Activated naive CD8-positive, alpha-beta T cell treated with anti-CD3 and anti-CD28 coated beads, Interleukin-2, amount 10 ng/mL, durations not matched to agents 7 days and 5 days (primary cell): Measurements from ENCODE around the gene ACKR3. TPM values are rescaled to one million over a fixed set of nuclear protein-coding genes. Genes with fewer than 3 reads are reported as not detected.

ENCODE experiments used
- ATAC-seq: fragments of 150-1000 bp; cut with Tn5 transposase; one replicate; pipeline ENCODE4 v1.10.0; 2021; ENCODE audit warnings: low read depth, moderate library complexity
- POLR2A ChIA-PET: fragments of 350-600 bp; sonication (Branson Sonifier 250); formaldehyde crosslinking; loops from one replicate; lab custom pipeline; 2021; ENCODE audit warnings: antibody characterized with exemption; lab: Charles Lee
- DNase-seq: peaks from one replicate; pipeline ENCODE4 v3.0.0; 2021
- H3K27ac Mint-ChIP-seq: one replicate; pipeline ENCODE4 v1.8.0; 2022; ENCODE audit warnings: mild to moderate bottlenecking, mixed read lengths
- H3K27me3 Mint-ChIP-seq: one replicate; pipeline ENCODE4 v1.8.0; 2022; ENCODE audit warnings: mild to moderate bottlenecking, moderate library complexity, mixed read lengths
- H3K36me3 Mint-ChIP-seq: one replicate; pipeline ENCODE4 v1.8.0; 2021; ENCODE audit warnings: mild to moderate bottlenecking, mixed read lengths
- H3K4me1 Mint-ChIP-seq: one replicate; pipeline ENCODE4 v1.8.0; 2021; ENCODE audit warnings: mixed read lengths
- H3K4me3 Mint-ChIP-seq: one replicate; pipeline ENCODE4 v1.8.0; 2022; ENCODE audit warnings: mild to moderate bottlenecking, moderate library complexity, mixed read lengths
- H3K9me3 Mint-ChIP-seq: one replicate; pipeline ENCODE4 v1.8.0; 2021; ENCODE audit warnings: mixed read lengths
- total RNA-seq, 2 experiments: library from RNA; stranded (reverse); gene quantifications; one replicate each; pipeline ENCODE4 v1.2.3, GENCODE V29; 2021

Gene ACKR3
- total RNA-seq, 2 experiments from 2014 or later = 4.4 to 4.5 TPM

DNA sequence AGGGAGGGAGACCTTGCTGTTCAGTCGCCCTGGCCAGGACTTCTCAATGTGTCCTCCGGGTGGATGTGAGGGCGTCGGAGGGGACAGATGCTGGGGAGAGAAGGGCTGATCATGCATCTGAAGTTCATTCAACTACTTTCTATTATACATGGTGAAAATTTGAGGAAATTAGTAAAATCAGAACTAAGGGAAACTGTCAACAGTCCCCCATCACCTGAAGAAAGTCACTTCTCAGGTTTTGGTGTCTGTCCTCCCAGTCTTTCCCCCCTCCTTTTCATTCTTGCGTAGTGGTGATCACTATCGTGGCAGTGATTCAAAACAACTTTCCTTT, 17.4 kb upstream of the ACKR3 start:
- DNase-seq (no peak), ATAC-seq (no peak)
- Mint-ChIP-seq H3K4me3 (no peak overlapping the region), H3K9me3 (peaks cover 14% of the 10 kb centered on the region), H3K27me3 (no peaks in the 10 kb centered on the region), H3K27ac (peak overlapping the region; percentile 2), H3K4me1 (peaks cover 67% of the 10 kb centered on the region), H3K36me3 (peaks cover 76% of the 10 kb centered on the region)
- POLR2A ChIA-PET = no interaction called here

DNA sequence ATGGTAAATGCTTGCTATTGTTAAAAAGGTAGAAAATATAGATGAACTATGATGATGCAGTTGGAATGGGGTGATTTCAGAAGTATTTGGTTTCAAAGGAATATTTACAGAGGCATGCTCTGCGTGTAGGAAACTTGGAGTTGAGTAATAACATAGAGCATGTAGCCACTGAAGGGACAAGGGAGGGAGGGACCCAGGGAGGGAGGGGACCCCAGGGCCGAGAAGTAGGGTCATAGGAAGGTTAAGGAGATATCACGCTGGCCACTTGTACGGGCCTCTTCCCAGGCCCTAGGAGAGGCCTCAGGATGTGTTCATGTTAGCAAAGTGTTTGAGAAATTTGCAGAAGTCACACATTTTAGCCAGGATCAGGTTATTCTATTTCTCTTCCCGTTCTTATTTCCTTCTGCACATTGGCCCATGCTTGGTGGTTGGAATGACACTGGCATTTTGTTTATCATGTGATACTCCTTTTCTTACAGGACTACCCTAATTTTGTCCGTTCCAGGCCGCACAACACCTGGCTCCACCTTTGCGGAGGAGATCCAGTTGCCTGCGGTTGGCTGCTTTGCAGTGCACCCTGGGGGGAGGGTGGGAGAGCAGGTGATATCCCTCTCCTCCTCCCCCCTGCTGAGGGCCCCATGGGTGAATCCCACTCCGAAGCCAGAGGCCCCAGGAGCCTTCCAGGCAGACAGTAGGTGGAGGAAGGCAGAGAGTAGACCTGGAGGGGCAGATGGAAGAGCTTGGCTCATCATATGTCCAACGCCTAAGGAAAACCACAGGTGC, 16.9 kb upstream of the ACKR3 start:
- Mint-ChIP-seq H3K9me3 (peaks cover 14% of the 10 kb centered on the region), H3K36me3 (peaks cover 79% of the 10 kb centered on the region), H3K27me3 (no peaks in the 10 kb centered on the region), H3K4me3 (no peak overlapping the region), H3K27ac (peak overlapping the region; percentile 2), H3K4me1 (peaks cover 66% of the 10 kb centered on the region)
- ATAC-seq (no peak), DNase-seq (no peak)
- POLR2A ChIA-PET = no interaction called here

GRCh38 chr2:236553522-236553921, 16.1 kb upstream of the ACKR3 start:
- Mint-ChIP-seq H3K9me3 (peaks cover 14% of the 10 kb centered on the region), H3K4me1 (peaks cover 63% of the 10 kb centered on the region), H3K36me3 (peaks cover 74% of the 10 kb centered on the region), H3K27ac (peak overlapping the region; percentile 50), H3K4me3 (no peak overlapping the region), H3K27me3 (no peaks in the 10 kb centered on the region)
- POLR2A ChIA-PET = no interaction called here
- no peak for DNase-seq
- ATAC-seq = no peak

- no peaks in the 10 kb centered on the region for H3K27me3 Mint-ChIP-seq
- peaks cover 14% of the 10 kb centered on the region for H3K9me3 Mint-ChIP-seq
- peak overlapping the region; percentile 50 for H3K27ac Mint-ChIP-seq
- H3K4me1 Mint-ChIP-seq = peaks cover 61% of the 10 kb centered on the region
- peak overlapping the region; percentile 14 for H3K4me3 Mint-ChIP-seq
- POLR2A ChIA-PET = interaction anchor here (0.7 to 2.7 kb wide), 3 partner anchors 8 to 18 kb away, joined by 5 to 14 read pairs (median 6); no protein-coding TSS in a partner anchor
- DNase-seq (no peak), ATAC-seq (peak; percentile 85)
- peaks cover 68% of the 10 kb centered on the region for H3K36me3 Mint-ChIP-seq
Observed at GRCh38 chr2:236554629-236555282, 14.9 kb upstream of the ACKR3 start.

DNA sequence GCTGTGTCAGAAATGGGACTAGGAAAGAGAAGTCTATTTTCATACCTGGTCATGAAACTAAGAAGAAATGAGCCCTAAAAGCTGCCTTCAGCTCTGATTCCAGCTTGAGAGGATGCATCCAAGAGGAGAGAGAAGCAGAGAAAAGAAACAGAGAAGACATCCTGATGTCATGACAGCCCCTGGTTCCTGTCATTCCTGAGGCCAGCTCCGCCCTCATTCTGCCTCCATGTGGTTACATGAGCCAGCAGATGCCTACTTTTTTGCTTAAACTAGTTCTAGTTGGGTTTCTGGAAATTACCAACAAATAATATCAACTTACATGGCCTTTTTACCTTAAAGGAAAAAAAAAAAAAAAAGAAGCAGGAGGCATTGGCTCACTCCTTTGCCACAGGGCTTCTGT, 14.1 kb upstream of the ACKR3 start:
- Mint-ChIP-seq H3K36me3 (peaks cover 61% of the 10 kb centered on the region), H3K27ac (peak overlapping the region; percentile 50), H3K4me3 (no peak overlapping the region), H3K27me3 (no peaks in the 10 kb centered on the region), H3K9me3 (peaks cover 14% of the 10 kb centered on the region), H3K4me1 (peaks cover 60% of the 10 kb centered on the region)
- ATAC-seq (no peak), DNase-seq (no peak)
- POLR2A ChIA-PET = interaction anchor here (1.2 to 2.7 kb wide), 2 partner anchors 9 to 19 kb away, joined by 5 to 14 read pairs; no protein-coding TSS in a partner anchor

GRCh38 chr2:236557306-236558030, 12.2 kb upstream of the ACKR3 start:
- peaks cover 15% of the 10 kb centered on the region for H3K9me3 Mint-ChIP-seq
- no peak overlapping the region for H3K4me3 Mint-ChIP-seq
- ATAC-seq (no peak), DNase-seq (no peak)
- H3K4me1 Mint-ChIP-seq = peaks cover 44% of the 10 kb centered on the region
- POLR2A ChIA-PET = no interaction called here
- H3K27ac Mint-ChIP-seq = no peak overlapping the region
- H3K27me3 Mint-ChIP-seq = no peaks in the 10 kb centered on the region
- H3K36me3 Mint-ChIP-seq = peaks cover 66% of the 10 kb centered on the region

DNA sequence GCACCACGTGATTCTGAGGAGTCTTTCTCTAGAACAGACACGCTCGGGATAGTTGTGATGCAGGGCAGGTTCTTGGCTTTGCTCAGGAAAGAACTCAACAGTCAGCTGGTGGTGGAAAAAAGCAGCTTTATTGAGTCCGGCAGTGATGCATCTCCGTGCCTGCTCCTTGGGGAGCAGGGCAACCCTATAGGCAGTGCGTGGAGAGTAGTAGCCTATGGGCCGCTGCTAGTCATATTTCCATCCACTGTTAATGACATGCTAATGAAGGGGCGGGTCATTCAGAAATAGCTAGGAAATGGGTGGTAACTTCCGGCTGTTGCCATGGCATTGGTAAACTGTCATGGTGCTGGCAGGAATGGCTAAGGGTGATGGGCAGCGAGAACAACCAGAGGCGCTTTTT, 11.6 kb upstream of the ACKR3 start:
- Mint-ChIP-seq H3K36me3 (peaks cover 67% of the 10 kb centered on the region), H3K9me3 (peaks cover 15% of the 10 kb centered on the region), H3K4me3 (no peak overlapping the region), H3K4me1 (peaks cover 44% of the 10 kb centered on the region), H3K27ac (no peak overlapping the region), H3K27me3 (no peaks in the 10 kb centered on the region)
- no peak for DNase-seq
- no peak for ATAC-seq
- POLR2A ChIA-PET = no interaction called here

GRCh38 chr2:236558993-236559978, 10.3 kb upstream of the ACKR3 start:
- peaks cover 57% of the 10 kb centered on the region for H3K36me3 Mint-ChIP-seq
- peaks cover 36% of the 10 kb centered on the region for H3K4me1 Mint-ChIP-seq
- DNase-seq (no peak), ATAC-seq (no peak)
- H3K9me3 Mint-ChIP-seq = peaks cover 5% of the 10 kb centered on the region
- peak overlapping the region; percentile 60 for H3K27ac Mint-ChIP-seq
- peak overlapping the region; percentile 61 for H3K4me3 Mint-ChIP-seq
- POLR2A ChIA-PET = interaction anchor here (1.7 kb wide), 1 partner anchor 13 kb away, joined by 6 read pairs; no protein-coding TSS in a partner anchor
- no peaks in the 10 kb centered on the region for H3K27me3 Mint-ChIP-seq

DNA sequence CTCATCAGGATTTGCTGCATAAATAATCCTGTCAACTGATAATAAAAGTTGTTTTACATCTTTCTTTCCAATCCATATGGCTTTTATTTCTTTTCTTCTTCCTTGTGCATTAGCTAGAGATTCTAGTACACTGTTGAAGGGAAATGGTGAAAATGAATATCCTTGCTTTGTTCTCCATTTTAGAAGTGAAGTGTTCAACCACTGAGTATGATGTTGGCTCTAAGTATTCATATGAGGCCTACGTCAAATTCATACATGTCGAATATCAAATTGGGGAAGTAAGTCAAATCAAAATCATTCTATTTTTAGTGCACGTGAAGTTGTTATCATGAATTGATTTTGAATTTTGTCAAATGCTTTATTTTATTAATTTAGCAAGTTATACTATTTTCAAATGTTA, 7.8 kb upstream of the ACKR3 start:
- no peak for ATAC-seq
- H3K27me3 Mint-ChIP-seq = no peaks in the 10 kb centered on the region
- DNase-seq = no peak
- H3K4me1 Mint-ChIP-seq = peaks cover 25% of the 10 kb centered on the region
- H3K36me3 Mint-ChIP-seq = peaks cover 38% of the 10 kb centered on the region
- peaks cover 1% of the 10 kb centered on the region for H3K9me3 Mint-ChIP-seq
- POLR2A ChIA-PET = no interaction called here
- no peak overlapping the region for H3K27ac Mint-ChIP-seq
- H3K4me3 Mint-ChIP-seq = no peak overlapping the region

DNA sequence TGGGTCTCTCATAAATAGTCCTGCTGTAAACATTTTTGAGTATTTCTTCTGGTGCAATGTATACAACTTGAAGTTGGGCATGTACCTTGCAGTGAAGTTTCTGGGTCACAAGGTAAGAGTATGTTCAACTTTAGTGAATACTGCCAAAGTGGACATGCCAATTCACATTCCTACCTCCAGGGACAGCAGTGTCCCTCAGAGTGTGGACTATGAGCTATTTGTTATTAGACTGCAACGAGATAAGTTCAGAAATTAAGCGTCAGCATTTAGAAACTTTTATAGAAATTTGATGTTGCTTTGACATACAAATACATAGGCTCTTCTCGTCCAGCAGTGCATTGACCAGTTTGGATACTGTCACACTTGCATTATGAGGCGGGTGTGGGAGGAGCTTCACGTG, 7.2 kb upstream of the ACKR3 start:
- POLR2A ChIA-PET = no interaction called here
- H3K9me3 Mint-ChIP-seq = peaks cover 1% of the 10 kb centered on the region
- no peak for DNase-seq
- ATAC-seq = no peak
- H3K27ac Mint-ChIP-seq = no peak overlapping the region
- H3K4me1 Mint-ChIP-seq = peaks cover 24% of the 10 kb centered on the region
- peaks cover 34% of the 10 kb centered on the region for H3K36me3 Mint-ChIP-seq
- H3K27me3 Mint-ChIP-seq = no peaks in the 10 kb centered on the region
- no peak overlapping the region for H3K4me3 Mint-ChIP-seq

GRCh38 chr2:236563953-236564352, 5.7 kb upstream of the ACKR3 start:
- no peak for ATAC-seq
- Mint-ChIP-seq H3K27me3 (no peaks in the 10 kb centered on the region), H3K4me1 (peaks cover 24% of the 10 kb centered on the region), H3K9me3 (peaks cover 1% of the 10 kb centered on the region), H3K36me3 (peaks cover 30% of the 10 kb centered on the region), H3K4me3 (no peak overlapping the region), H3K27ac (no peak overlapping the region)
- no peak for DNase-seq
- POLR2A ChIA-PET = no interaction called here

DNA sequence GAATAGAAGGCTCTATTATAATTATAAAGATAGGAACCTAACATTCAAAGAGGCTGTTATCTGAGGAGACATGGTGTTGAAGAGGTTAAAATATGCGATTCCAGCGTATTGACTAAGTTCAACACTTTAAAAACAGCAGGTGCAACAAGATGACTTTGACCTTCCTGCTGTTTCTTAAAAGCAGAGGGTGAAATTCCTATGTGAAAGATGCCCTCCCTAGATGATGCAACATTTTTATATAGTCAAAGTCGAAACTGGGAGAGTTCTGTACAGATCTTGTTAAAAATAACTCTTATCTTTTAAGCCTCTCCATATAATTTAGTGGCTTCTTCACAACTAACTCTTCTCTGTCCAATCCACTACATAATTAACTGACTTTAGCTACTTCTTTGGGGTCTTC, 4.4 kb upstream of the ACKR3 start:
- Mint-ChIP-seq H3K9me3 (peaks cover 1% of the 10 kb centered on the region), H3K4me1 (peaks cover 24% of the 10 kb centered on the region), H3K27ac (no peak overlapping the region), H3K4me3 (no peak overlapping the region), H3K36me3 (peaks cover 28% of the 10 kb centered on the region), H3K27me3 (no peaks in the 10 kb centered on the region)
- POLR2A ChIA-PET = no interaction called here
- DNase-seq = no peak
- ATAC-seq = no peak
